DOHH2 (cell line): ENCODE data around the gene LUZP1.

Experiments used
- CTCF ChIP-seq: fragments of 200-600 bp; sonication (generic); IDR thresholded peaks from one replicate; pipeline ENCODE4 v1.5.1; 2014; ENCODE audit warnings: antibody characterized with exemption, mild to moderate bottlenecking, low read depth, low read length; ENCODE audit not compliant: poor library complexity, severe bottlenecking
- EZH2phosphoT487 ChIP-seq: fragments of 200-600 bp; sonication (generic); IDR thresholded peaks from 2 replicates; pipeline ENCODE4 v1.6.1; 2017; ENCODE audit warnings: borderline replicate concordance, mild to moderate bottlenecking, antibody characterized with exemption, low read length, moderate library complexity, mixed read lengths

DNA sequence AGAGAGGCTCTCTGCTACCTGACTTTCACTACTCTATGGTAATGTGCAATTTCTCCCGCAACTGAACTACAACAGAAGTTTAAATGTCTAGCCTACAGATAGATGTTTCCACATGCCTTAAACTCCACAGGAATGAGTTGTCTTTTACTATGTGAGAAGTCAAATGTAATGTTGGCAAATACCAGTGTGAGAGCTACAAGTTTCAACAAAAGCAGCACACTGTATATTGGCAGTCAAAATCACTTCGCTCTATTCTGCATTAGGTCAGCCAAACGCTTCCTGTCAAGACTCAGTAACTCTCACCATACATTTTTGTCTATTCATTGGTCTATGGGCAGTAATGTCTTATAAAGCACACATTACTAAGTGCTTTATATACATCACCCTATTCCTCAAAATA is 41.9 kb downstream of the LUZP1 start:
- TF ChIP-seq CTCF = no peak
- no peak for TF ChIP-seq EZH2phosphoT487
